K562 (cell line): ENCODE measurements around the gene FHL5. TPM values are rescaled to one million over a fixed set of nuclear protein-coding genes. Genes with fewer than 3 reads are reported as not detected.

Experiments
- FUS ChIP-seq: fragments of 200-400 bp; formaldehyde crosslinking; optimal IDR thresholded peaks from 2 replicates; pipeline ENCODE3; 2017; ENCODE audit warnings: low read depth, low read length
- polyA plus RNA-seq, 8 experiments: library from polyadenylated mRNA; depleted of rRNA in 4 of 8; stranded (reverse) in 5 of 8; unstranded in 3 of 8; fragments of >200 nt; fragmentation: Nextera tagmentation in 2 of 8; fragmentation: Illumina TruSeq in 1 of 8; extraction: Ambion mirVana in 2 of 8; extraction: Trizol in 1 of 8; gene quantifications; 2 replicates each; pipeline versions ENCODE4 v1.2.1 to v1.2.3, GENCODE V29; 2011 to 2014; ENCODE audit warnings: inconsistent platforms in 1 of 8, missing spikeins in 1 of 8
- small RNA-seq: library from RNA; depleted of rRNA; stranded (forward); fragments of <200 nt; gene quantifications from one replicate; pipeline ENCODE3, GENCODE V24; 2014
- total RNA-seq, 7 experiments: library from RNA; depleted of rRNA in 6 of 7; stranded (reverse); fragments of >200 nt in 6 of 7; fragmentation: Illumina TruSeq in 2 of 7; extraction: Trizol in 2 of 7; gene quantifications; 2 replicates each; pipeline versions ENCODE4 v1.2.1 to v1.2.3, GENCODE V29; 2011 to 2021; ENCODE audit warnings: low replicate concordance in 1 of 7

The FHL5 gene
- total and polyA plus RNA-seq, 9 of the 15 experiments (the other 6 are each of a cell fraction or from before 2014, with no cell fraction given), result not detected

GRCh38 chr6:96659084-96659845 lies 96.3 kb downstream of the FHL5 start (continued):
- TF ChIP-seq FUS, result no peak

Small RNA genes lying within 50 kb of the gene (small RNA-seq; reads per million reads assigned to genes)
- not detected for gene RNU4-70P

Other genes starting within 250 kb of the FHL5 start
- 10.9 TPM in 2 replicates for gene UFL1, start 41.3 kb upstream of the FHL5 start, total RNA-seq (2014; rRNA removed)
- 18.9 and 22.9 TPM in 2 replicates for gene UFL1, start 41.3 kb upstream of the FHL5 start, total RNA-seq (2014; rRNA removed; fragmentation: Illumina TruSeq; extraction: Trizol)
- 16.4 and 18.3 TPM in 2 replicates for gene UFL1, start 41.3 kb upstream of the FHL5 start, total RNA-seq (2015; rRNA removed; fragmentation: Illumina TruSeq; extraction: Trizol)
- gene UFL1, start 41.3 kb upstream of the FHL5 start, total RNA-seq (2021), result 15.8 and 16.2 TPM in 2 replicates
- 18.1 and 18.9 TPM in 2 replicates for gene UFL1, start 41.3 kb upstream of the FHL5 start, polyA plus RNA-seq (2011; rRNA removed)
- 18.8 and 20.8 TPM in 2 replicates for gene UFL1, start 41.3 kb upstream of the FHL5 start, polyA plus RNA-seq (2014; fragmentation: Illumina TruSeq; extraction: Trizol)
- gene UFL1, start 41.3 kb upstream of the FHL5 start, polyA plus RNA-seq (2014; fragmentation: Nextera tagmentation; extraction: Ambion mirVana), result 10 to 100 TPM; 21.3 to 23.1 TPM
- gene UFL1, start 41.3 kb upstream of the FHL5 start, polyA plus RNA-seq (2014; rRNA removed), result 12.5 and 12.6 TPM in 2 replicates